ENCODE results near the gene TMEM161B. TPM values are rescaled to one million over a fixed set of nuclear protein-coding genes. Genes with fewer than 3 reads are reported as not detected.

TMEM161B gene
- total and polyA plus RNA-seq, 2 of the 13 experiments (the other 11 are each of a cell fraction or from before 2014, with no cell fraction given) = 15.0 to 22.1 TPM

DNA sequence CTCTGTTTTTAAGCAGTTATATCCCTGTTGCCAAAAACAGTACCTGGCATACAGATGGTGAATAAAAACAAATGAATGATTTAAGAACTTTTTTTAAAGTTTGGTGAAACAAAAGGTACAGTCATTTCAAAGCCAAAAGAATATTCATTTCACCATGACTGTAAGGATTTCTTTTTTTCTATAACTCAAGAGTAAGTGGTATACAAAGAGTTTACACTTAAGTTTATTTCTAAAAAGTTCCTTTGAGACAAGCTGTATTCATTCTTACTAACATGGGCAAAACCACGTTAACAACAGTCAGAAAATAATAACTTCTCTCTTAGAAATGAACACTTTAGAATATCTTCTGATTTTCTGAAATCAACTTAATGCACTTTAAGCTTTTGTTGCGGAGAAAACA lies 5.3 kb downstream of the TMEM161B start (continued):
- TF ChIP-seq, protein P1, sequence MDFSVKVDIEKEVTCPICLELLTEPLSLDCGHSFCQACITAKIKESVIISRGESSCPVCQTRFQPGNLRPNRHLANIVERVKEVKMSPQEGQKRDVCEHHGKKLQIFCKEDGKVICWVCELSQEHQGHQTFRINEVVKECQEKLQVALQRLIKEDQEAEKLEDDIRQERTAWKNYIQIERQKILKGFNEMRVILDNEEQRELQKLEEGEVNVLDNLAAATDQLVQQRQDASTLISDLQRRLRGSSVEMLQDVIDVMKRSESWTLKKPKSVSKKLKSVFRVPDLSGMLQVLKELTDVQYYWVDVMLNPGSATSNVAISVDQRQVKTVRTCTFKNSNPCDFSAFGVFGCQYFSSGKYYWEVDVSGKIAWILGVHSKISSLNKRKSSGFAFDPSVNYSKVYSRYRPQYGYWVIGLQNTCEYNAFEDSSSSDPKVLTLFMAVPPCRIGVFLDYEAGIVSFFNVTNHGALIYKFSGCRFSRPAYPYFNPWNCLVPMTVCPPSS (IDR thresholded peaks at IDR 0.05) = no peak
- TF ChIP-seq NFKB2 (CRISPR knock-in tag; IDR thresholded peaks at IDR 0.05; ENCODE audit: borderline replicate concordance) = no peak

DNA sequence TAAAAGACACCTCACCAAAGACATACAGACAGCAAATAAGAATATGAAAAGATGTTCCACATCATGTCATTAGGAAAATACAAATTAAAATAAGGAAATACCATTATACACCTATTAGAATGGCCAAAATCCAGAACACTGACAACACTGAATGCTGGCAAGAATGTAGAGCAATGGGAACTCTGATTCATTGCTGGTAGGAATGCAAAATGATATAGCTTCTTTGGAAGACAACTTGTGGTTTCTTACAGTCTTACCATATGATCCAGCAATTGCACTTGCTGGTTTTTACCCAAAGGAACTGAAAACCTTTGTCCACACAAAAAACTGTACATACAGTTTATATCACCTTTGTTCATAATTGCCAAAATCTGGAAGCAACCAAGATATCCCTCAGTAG lies 6.5 kb downstream of the TMEM161B start:
- ChIA-PET CTCF (ENCODE audit: low intra/inter-chr PET ratio, low total read pairs) (no interaction called here), POLR2A (no interaction called here)
- BruUV-seq (replicated peaks) = no TSS peak
- Histone ChIP-seq H3K9me3 (ENCODE audit: low read length) (peaks cover 6% of the 10 kb centered on the region; the same call in 1 of the 2 replicates), H3K9ac (ENCODE audit: insufficient read depth, low read depth, low read length) (no peak overlapping the region), H3K79me2 (ENCODE audit: insufficient read depth, low read length) (peaks cover 86% of the 10 kb centered on the region), H4K20me1 (ENCODE audit: insufficient read depth, low read length) (peaks cover under 1% of the 10 kb centered on the region; the same call in 1 of the 2 replicates), H2AFZ (ENCODE audit: low read length) (no peak overlapping the region), H3K4me1 (ENCODE audit: insufficient read depth, low read length) (peaks cover 11% of the 10 kb centered on the region), H3K4me2 (ENCODE audit: low read depth, low read length) (no peak overlapping the region), H3K36me3 (replicated peaks in 1 of 2; ENCODE audit: control insufficient read depth in 1 of 2, insufficient read depth in 2 of 2, low read length in 2 of 2) (peaks cover 0 to 3% of the 10 kb centered on the region in 2 experiments; a peak in 1 of 5 replicates), H3K27ac (ENCODE audit: extremely low read length, insufficient read depth, low read length) (no peak overlapping the region), H3K27me3 (ENCODE audit: control insufficient read depth in 1 of 2, insufficient read depth in 2 of 2, low read length in 2 of 2) (no peaks in the 10 kb centered on the region), H3K4me3 (replicated peaks in 1 of 3; ENCODE audit: insufficient read depth in 1 of 3, low read depth in 2 of 3, low read length in 3 of 3) (no peak overlapping the region)
- FAIRE-seq = no peak
- TF ChIP-seq ZNF180 (CRISPR knock-in tag; IDR thresholded peaks at IDR 0.05; ENCODE audit: borderline replicate concordance, low read depth) (no peak), ZNF329 (CRISPR knock-in tag; IDR thresholded peaks at IDR 0.05; ENCODE audit: low read depth) (no peak), ZNF674 (CRISPR knock-in tag; IDR thresholded peaks at IDR 0.05; ENCODE audit: low read depth) (no peak), ZSCAN22 (CRISPR knock-in tag; IDR thresholded peaks at IDR 0.05) (no peak), ZNF878 (CRISPR knock-in tag; IDR thresholded peaks at IDR 0.05) (no peak), BRD4 (CRISPR knock-in tag; IDR thresholded peaks at IDR 0.05) (no peak), ZNF33B (CRISPR knock-in tag; IDR thresholded peaks at IDR 0.05) (no peak), IKZF4 (CRISPR knock-in tag; IDR thresholded peaks at IDR 0.05; ENCODE audit: borderline replicate concordance, low read depth, not compliant biosample characterization) (no peak), HOXA7 (CRISPR knock-in tag; IDR thresholded peaks at IDR 0.05) (no peak), ZNF230 (CRISPR knock-in tag; IDR thresholded peaks at IDR 0.05) (no peak), ZNF607 (CRISPR knock-in tag; IDR thresholded peaks at IDR 0.05; ENCODE audit: borderline replicate concordance) (no peak), DNMT1 (CRISPR knock-in tag; IDR thresholded peaks at IDR 0.05) (no peak)
- TF ChIP-seq, protein P2, sequence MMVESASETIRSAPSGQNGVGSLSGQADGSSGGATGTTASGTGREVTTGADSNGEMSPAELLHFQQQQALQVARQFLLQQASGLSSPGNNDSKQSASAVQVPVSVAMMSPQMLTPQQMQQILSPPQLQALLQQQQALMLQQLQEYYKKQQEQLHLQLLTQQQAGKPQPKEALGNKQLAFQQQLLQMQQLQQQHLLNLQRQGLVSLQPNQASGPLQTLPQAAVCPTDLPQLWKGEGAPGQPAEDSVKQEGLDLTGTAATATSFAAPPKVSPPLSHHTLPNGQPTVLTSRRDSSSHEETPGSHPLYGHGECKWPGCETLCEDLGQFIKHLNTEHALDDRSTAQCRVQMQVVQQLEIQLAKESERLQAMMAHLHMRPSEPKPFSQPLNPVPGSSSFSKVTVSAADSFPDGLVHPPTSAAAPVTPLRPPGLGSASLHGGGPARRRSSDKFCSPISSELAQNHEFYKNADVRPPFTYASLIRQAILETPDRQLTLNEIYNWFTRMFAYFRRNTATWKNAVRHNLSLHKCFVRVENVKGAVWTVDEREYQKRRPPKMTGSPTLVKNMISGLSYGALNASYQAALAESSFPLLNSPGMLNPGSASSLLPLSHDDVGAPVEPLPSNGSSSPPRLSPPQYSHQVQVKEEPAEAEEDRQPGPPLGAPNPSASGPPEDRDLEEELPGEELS (CRISPR knock-in tag; IDR thresholded peaks at IDR 0.05) = no peak
- no peak for DNase-seq (ENCODE audit: low spot score)
- no peak for ATAC-seq
- in situ Hi-C loops (cut with HindIII; ENCODE audit: extremely low pct_ligation_motif_present, low pct_unique_long_range_greater_than_20kb) (no loop called here), intact Hi-C loops (cut with micrococcal nuclease; ENCODE audit: unreplicated experiment) (loop anchor here (10.0 kb wide), 1 partner anchor 117 kb away; no protein-coding TSS in a partner anchor)

Measured in HepG2 (cell line).